ENCODE data around the gene NHLRC3.

DNA sequence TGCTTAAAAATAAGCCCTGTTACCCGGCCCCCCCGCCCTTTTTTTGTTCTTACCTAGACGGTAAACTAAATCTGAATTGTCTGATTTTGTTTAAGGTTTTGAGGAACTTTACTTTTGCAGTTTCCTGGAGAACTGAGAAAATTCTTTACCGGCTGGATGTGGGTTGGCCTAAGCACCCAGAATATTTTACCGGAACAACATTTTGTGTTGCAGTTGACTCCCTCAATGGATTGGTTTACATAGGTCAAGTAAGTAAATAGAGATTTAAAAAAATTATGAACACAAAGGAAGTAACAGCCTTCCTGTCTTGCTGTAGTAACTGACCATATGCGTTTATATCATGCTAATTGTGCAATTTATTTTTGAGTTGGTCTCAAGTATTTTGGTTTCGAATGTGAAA lies 785 bp downstream of the NHLRC3 start:
- TF ChIP-seq, protein P1, sequence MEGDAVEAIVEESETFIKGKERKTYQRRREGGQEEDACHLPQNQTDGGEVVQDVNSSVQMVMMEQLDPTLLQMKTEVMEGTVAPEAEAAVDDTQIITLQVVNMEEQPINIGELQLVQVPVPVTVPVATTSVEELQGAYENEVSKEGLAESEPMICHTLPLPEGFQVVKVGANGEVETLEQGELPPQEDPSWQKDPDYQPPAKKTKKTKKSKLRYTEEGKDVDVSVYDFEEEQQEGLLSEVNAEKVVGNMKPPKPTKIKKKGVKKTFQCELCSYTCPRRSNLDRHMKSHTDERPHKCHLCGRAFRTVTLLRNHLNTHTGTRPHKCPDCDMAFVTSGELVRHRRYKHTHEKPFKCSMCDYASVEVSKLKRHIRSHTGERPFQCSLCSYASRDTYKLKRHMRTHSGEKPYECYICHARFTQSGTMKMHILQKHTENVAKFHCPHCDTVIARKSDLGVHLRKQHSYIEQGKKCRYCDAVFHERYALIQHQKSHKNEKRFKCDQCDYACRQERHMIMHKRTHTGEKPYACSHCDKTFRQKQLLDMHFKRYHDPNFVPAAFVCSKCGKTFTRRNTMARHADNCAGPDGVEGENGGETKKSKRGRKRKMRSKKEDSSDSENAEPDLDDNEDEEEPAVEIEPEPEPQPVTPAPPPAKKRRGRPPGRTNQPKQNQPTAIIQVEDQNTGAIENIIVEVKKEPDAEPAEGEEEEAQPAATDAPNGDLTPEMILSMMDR (IDR thresholded peaks at IDR 0.05): no peak
- TF ChIP-seq POLR2A (IDR thresholded peaks at IDR 0.05) (no peak), POLR2AphosphoS5 (IDR thresholded peaks at IDR 0.05) (no peak)
